Stimulated activated CD8-positive, alpha-beta memory T cell treated with anti-CD3 and anti-CD28 coated beads, Interleukin-15, amount 100 ng/mL, for 4 hours (primary cell): ENCODE results near the gene GYG2.
"Not testable (repeated sequence)": the region's sequence is repeated elsewhere in the genome, so short reads cannot be mapped to it uniquely, and the experiment has no call there.

Experiments used
- DNase-seq, 2 donors: peaks; one replicate each; pipeline ENCODE4 v3.0.0-alpha.2; 2020; ENCODE audit warnings: low read depth in 2 of 2

Gene GYG2

DNA sequence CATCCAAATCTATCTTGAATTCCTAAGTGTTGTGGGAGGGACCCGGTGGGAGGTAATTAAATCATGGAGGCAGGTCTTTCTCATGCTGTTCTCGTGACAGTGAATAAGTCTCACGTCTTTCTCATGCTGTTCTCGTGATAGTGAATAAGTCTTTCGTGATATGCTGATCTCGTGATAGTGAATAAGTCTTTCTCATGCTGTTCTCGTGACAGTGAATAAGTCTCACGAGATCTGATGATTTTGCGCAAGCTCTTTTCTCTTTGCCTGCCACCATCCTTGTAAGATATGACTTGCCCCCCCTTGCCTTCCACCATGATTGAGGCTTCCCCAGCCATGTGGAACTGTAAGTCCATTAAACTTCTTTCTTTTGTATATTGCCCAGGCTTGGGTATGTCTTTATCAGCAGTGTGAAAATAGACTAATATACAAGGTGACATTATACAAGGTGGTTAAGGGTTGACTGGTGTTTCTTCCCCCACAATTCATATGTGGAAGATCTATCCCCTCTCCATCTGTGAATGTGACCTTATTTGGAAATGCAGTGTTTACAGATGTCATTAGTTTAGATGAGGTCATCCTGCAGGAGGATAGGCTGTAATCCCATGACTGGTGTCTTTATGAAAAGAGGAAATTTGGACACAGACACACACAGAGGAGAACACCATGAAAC lies 72.8 kb downstream of the GYG2 start:
- DNase-seq: no peak

DNA sequence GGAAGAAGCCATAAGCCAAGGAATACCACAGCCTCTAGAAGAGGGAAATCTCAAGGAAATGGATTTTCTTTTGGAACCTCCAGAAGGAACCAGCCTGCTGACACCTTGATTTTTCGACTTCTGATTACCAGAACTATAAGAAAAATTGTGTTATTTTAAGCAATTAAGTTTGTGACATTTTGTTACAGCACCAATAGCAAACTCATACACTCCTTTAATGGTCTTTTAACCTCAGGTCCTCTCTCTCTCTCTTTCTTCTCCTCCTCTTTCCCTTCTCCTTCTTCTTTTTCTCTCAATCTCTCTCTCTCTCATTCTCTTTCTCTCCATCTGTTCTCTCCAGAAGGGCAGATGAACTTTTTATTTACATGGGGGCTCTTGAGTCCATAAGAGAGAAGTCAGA lies 74.1 kb downstream of the GYG2 start:
- DNase-seq: no peak

DNA sequence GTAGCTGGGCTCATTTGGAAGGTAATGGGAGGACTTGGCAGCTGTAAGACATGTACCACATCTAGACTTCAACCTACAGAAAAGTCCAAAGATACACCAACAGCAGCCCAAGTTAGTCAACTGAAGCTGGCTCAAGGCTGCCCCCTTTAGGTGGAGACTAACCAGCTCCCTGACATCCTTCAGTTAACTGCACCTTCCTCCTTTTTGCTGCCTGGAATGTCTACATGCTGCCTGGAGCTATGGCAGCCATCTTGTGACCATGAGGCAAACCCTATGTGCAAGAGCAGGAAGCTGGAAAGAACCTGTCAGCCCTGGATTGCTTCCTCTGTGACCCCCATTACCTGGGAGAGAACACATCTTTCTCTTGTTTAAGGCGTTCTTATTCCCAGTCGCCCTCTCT lies 74.6 kb downstream of the GYG2 start:
- DNase-seq: no peak

DNA sequence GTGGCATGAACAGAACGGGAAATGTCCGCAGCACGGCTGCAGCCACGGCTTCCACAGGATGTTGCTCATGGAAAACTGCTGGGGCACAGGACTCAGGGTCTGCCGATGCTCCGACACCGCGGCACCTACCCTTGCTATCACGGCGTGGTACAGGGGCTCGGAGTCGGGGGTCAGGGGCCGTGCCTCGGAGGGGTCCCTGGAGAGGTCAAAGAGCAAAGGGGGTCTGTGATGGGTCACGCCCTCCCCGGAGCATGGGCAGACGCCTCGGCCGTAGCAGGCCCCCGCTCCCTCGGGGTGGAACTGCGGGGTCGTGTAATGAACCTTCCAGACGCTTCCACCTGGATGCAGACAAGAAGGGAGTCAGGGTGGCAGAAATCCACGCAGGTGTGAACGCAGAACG lies 78.6 kb downstream of the GYG2 start:
- no peak for DNase-seq

DNA sequence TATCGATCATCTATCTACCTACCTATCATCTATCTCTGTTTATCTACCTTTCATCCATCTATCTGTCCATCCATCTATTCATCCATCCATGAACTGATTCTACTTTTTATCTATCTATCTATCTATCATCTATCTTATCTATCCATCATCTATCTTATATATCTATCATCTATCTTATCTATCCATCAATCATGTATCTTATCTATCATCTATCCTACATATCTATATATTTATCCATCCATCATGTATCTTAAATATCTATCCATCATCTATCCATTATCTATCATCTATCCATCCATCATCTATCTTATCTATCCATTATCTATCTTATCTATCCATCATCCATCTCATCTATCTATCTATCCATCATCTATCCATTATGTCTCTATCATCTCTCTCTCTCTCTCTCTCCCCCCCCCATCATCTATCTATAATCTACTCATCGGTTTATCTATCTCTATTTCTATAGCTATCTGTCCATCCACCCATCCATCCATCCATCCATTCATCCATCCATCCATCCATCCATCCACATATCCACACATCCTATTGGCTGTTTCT lies 79.5 kb downstream of the GYG2 start:
- no peak for DNase-seq

DNA sequence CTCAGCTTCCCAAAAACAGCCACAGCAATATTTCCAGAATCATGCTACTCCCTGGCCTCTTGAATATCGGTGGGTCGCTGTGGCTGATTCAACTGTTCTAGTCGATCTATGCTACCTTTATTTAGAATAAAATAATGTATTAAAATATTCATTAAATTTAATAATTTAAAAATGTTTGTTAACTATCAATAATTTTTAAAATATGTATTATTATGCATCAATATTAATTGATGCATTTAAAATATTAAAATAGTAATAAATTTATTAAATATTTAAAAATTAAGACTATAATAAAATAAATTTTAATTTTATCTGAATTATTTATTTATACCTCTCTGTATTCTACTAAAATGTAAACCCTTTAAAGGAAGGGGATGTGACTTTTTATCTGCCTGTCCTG lies 81.4 kb downstream of the GYG2 start:
- DNase-seq: no peak

DNA sequence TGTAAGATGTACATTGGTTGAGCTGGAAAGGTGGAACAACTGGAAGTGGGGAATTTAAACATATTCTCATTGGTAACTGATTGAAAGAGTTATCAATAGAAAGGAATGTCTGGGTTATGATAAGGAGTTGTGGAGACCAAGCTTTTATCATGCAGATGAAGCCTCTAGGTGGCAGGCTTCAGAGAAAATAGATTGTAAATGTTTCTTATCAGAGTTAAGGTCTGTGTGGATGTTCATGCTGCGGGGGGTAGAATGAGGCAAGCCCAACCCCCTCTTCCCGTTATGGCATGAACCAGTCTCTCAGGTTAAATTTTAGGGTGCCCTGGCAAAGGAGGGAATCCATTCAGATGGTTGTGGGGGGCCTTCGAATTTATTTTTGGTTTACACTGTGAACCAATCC lies 84.4 kb downstream of the GYG2 start:
- DNase-seq: no peak

DNA sequence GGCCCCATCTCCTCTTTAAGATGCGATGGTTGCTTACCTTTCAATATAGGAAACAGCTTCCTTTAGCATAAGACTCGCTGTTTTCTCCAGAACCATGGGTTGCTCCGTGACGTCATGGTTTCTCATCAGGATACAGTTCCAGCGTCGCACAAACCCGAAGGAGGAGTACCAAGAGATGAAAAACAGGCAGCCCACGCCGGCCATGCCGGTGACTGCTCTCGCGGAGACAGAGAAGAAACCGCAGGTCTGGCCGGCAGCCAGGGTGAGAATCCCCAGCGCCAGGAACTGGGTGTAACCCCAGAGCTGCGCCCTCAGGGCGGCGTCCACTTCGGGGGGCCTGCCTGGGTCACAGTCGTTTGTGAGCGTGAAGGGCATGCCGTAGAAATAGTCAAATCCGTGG lies 89.0 kb downstream of the GYG2 start:
- no peak for DNase-seq

DNA sequence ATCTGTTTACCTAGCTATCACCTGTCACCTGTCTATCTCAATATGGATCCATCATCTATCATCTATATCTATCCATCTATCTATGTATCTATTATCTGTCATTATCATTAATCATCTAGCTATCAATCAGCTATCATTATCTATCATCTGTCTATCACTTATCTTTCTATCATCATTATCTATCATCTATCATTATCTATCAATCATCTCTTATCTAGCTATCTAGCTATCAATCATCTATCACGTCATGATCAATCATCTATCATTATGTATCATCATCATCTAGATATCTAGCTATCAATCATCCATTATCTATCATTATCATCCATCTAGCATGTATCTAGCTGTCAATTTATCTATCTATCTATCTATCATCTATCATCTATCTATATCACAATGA lies 92.5 kb downstream of the GYG2 start:
- DNase-seq: no peak

DNA sequence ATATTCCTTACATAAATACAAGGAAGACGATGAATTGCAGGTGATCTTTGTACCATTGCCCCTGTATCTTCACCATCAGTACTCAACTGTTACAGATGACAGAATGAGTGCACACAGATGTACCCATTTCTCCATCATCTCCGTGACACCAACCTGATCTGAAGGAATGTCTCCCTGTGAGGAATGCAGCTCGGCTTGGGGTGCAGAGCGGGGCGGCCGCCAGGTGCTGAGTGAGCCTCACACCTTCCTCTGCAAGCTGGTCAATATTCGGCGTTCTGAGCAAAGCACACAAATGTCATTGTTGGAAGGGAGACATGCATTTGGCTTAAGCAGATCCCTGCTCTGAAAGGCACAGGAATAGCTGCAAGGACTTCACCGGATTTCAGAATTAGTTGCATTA lies 93.0 kb downstream of the GYG2 start:
- DNase-seq: no peak

DNA sequence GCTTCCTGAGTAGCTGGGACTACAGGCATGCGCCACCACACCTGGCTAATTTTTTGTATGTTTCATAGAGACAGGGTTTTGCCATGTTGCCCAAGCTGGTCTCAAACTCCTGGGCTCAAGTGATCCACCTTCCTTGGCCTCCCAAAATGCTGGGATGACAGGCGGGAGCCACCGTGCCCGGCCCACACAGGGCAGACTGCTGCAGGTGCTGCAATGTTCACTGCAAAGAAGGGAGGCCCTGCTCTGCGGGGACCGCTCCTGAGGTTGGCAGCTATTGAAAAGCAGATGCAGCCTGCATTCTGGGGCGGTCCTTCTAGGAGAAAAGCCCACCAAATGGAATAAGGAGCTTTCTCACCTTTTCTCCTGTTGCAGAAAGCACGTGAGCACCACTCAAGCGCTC lies 95.4 kb downstream of the GYG2 start:
- no peak for DNase-seq

DNA sequence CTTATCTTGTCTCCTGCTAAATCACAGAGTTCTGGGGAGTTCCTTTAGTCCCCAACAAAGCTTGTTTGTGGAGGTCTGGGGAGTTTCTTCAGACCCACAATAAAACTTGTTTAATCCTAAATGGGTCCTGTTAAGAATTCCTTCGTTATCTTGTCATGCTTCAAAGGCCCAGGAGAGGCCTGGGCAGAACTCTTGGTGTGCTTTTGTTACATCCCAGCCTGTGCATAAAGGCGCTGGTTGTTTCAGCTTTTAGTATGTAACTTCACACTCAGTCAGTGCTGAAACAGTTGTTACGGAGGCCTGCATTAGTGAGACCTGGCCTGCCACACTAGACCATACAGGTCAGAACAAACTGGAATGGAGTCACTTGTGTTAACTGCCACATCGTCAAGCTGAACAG lies 97.5 kb downstream of the GYG2 start:
- not testable (repeated sequence) for DNase-seq

DNA sequence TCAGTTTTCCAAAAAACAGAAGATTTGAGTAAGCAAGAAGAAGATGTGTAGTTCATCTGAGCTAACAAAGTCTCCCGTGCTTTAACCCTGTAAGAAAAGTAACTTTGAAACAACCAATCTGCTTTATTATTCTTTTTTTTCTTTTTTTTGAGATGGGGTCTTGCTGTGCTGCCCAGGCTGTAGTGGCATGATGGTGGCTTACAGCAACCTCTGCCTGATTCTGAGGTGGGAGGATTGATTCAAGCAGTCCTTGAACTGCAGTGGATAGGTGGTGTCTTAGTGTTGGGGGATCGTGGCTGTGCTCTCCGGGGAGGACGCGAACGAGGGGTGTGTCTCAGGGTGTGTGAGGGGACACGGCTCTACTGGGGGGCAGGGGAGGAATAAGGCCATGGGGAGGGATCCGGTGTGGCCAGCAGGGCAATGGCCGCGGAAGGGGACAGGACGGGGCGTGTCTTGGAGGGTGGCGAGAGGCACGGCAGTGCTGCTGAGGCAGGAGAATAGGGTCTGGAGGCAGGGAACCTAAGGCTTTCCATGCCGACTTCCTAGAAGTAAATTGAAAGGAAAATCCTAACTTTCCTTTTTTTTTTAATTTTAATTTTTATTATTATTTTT lies 98.0 kb downstream of the GYG2 start:
- no peak for DNase-seq

DNA sequence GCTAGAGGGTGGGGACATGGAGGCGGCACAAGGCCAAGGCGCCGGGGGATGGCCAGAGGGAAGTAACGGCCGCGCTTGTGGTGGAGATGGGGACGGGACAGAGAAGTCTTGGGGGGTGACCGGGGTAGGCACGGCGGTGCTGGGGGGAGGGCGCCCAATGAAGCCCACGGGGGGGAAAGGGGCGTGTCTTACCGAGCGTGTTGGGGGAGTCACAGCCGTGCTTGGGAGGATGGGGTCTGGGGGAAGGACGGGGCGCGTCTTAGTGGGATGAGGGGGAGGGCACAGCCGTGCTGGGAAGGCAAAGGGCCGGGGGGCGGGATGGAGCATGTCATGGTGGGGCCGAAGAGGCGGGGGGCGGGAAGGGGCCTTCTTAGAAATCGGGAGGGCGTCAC lies 99.5 kb downstream of the GYG2 start:
- no peak for DNase-seq

DNA sequence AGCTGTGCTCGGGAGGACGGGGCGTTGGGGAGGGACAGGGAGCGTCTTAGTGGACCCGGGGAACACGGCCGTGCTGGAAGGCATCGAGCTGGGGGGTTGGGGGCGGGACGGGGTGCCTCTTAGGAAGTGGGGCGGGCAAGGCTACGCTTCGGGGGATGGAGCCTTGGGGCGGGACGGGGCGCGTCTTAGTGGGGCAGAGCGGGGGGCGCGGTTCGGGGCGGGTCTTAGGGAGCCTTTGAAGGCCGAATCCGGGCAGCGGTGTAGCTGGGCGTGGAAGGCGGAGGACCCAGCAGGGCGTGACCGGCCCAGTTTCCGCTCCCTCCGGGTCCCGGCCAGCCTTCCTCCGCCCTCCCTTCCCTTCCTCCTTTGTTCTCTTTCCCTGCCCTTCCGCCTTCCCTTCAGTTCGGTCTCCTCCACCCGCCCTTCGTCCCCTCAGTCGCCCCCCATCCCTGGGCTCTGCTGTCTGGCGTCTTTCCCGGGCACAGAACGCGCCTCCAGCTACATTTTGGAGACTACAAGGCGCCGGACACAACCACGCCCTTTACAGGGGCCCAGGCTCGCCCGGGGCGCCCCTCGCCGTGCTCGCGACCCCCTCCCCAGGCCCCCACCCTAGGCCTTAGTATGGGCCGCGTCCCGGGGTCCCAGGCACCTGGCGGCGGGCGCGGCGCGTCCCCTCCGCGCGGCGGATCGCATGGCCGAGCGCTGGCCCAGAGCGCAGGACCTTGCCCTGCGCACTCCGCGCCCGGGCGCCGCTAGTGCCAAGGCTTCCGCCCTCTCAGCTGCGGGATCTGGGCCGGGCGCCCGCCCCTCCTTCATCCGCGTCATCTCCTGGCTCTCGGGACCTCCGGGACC lies 100.1 kb downstream of the GYG2 start, which contains the start of gene ARSD:
Gene ARSD, minus strand, starts transcription at position 757 of the 852 bp plus-strand sequence. Its CDS starts 64 bp downstream, at position 693.
- peak; percentile 10 to 18 for DNase-seq

DNA sequence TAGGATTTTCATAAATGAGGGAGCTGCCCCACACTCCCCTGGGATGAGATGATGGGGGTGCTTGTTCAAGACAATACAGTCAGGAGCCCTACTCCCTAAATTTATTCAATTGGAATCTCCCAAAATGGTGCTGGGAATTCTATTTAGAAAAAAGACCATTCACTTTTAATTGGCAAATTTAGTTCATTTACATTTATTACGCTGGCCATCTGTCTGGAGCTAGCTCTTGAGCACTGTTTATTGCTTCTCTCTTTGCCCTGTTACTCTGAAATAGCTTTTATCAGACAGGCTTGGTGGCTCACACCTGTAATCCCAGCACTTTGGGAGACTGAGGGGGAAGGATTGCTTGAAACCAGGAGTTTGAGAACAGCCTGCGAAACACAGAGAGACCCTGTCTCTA lies 102.4 kb downstream of the GYG2 start:
- DNase-seq: no peak

DNA sequence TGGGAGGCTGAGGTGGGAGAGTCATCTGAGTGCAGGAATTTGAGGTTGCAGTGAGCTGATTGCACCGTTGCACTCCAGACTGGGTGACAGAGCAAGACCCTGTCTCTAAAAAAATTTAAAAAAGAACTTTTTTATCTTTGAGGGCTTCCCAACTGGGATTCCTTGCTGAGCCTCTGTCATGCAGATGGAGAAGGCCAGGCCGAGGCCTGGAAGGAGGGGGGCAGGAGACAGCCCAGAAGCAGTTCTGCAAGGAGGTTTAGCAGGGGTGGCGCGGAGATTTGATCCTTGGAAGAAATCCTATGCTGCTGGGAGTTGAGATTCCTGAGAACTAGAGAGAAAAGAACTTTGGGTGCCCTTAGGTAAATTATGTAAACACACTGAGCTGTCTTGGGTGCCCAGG lies 102.9 kb downstream of the GYG2 start:
- DNase-seq: no peak
